IgD-negative memory B cell (primary cell): ENCODE measurements around the gene DCAF4. TPM values are rescaled to one million over a fixed set of nuclear protein-coding genes. Genes with fewer than 3 reads are reported as not detected.
"Not testable (repeated sequence)": the region's sequence is repeated elsewhere in the genome, so short reads cannot be mapped to it uniquely, and the experiment has no call there.

Experiments used
- H3K27ac Mint-ChIP-seq, 3 donors: one replicate each; pipeline ENCODE4 v1.8.0; 2020 to 2022; ENCODE audit warnings: mild to moderate bottlenecking in 3 of 3, mixed read lengths in 3 of 3, moderate library complexity in 1 of 3
- H3K27me3 Mint-ChIP-seq: one replicate; pipeline ENCODE4 v1.8.0; 2021; ENCODE audit warnings: mixed read lengths
- H3K36me3 Mint-ChIP-seq: one replicate; pipeline ENCODE4 v1.8.0; 2020; ENCODE audit warnings: mild to moderate bottlenecking, mixed read lengths
- H3K4me1 Mint-ChIP-seq, 3 donors: one replicate each; pipeline ENCODE4 v1.8.0; 2020 to 2022; ENCODE audit warnings: mixed read lengths in 3 of 3, mild to moderate bottlenecking in 1 of 3
- H3K4me3 Mint-ChIP-seq, 4 donors: one replicate each; pipeline ENCODE4 v1.8.0; 2020 to 2022; ENCODE audit warnings: mild to moderate bottlenecking in 4 of 4, mixed read lengths in 4 of 4, moderate library complexity in 3 of 4
- H3K9me3 Mint-ChIP-seq, 3 donors: one replicate each; pipeline ENCODE4 v1.8.0; 2020 to 2021; ENCODE audit warnings: mixed read lengths in 3 of 3, mild to moderate bottlenecking in 1 of 3
- polyA plus RNA-seq: library from polyadenylated mRNA; unstranded; fragments of 300-500 nt; fragmentation: Illumina TruSeq; gene quantifications from one replicate; pipeline ENCODE4 v1.2.3, GENCODE V29; 2021

The DCAF4 gene
- polyA plus RNA-seq, 1 donor from 2014 or later: 21.0 TPM

DNA sequence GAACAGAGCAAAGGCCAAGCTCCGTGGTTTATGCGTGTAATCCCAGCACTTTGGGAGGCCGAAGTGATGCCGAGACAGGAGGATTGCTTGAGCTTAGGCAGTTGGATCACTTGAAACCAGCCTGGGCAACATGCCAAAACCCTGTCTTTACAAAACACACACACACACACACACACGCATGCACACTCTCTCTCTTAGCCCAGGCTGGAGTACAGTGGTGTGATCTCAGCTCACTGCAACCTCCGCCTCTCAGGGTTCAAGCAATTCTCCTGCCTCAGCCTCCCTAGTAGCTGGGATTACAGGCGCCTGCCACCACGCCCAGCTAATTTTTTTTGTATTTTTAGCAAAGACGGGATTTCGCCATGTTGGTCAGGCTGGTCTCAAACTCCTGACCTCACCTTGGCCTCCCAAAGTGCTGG, 36.1 kb downstream of the DCAF4 start:
- H3K27ac Mint-ChIP-seq, H3K27me3 Mint-ChIP-seq, H3K36me3 Mint-ChIP-seq, H3K4me1 Mint-ChIP-seq, H3K9me3 Mint-ChIP-seq, H3K4me3 Mint-ChIP-seq: not testable (repeated sequence)

GRCh38 chr14:72962829-72963312, 36.6 kb downstream of the DCAF4 start:
- peaks cover 8% of the 10 kb centered on the region for H3K36me3 Mint-ChIP-seq
- H3K4me3 Mint-ChIP-seq: no peak overlapping the region
- H3K27me3 Mint-ChIP-seq: no peaks in the 10 kb centered on the region
- no peaks in the 10 kb centered on the region for H3K4me1 Mint-ChIP-seq
- no peak overlapping the region for H3K27ac Mint-ChIP-seq
- no peaks in the 10 kb centered on the region for H3K9me3 Mint-ChIP-seq

- Mint-ChIP-seq H3K9me3 (no peaks in the 10 kb centered on the region), H3K4me1 (no peaks in the 10 kb centered on the region), H3K27me3 (no peaks in the 10 kb centered on the region)
These were observed 39.0 kb downstream of the DCAF4 start for GRCh38 chr14:72965249-72965648.

DNA sequence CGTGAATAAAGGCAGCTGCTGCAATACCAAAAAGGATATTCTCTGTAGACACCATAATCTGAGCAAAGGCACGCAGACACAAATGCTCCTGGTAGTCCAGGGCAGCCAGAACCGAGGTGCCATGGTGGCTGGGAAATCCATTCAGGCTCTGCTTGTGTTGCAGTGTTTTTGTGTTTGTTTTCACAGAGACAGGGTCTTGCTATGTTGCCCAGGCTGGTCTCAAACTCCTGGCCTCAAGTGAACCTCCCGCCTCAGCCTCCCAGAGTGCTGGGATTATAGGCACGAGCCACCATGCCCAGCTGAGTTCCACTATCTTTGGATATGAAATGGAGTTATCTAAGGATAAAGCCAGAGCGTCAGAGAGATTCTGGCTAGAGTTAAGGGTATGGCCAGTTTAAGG, 39.8 kb downstream of the DCAF4 start:
- Mint-ChIP-seq H3K4me1 (no peaks in the 10 kb centered on the region), H3K36me3 (peaks cover 7% of the 10 kb centered on the region), H3K9me3 (no peaks in the 10 kb centered on the region), H3K4me3 (no peak overlapping the region), H3K27me3 (no peaks in the 10 kb centered on the region), H3K27ac (no peak overlapping the region)

More at GRCh38 chr14:72965249-72965648, 39.0 kb downstream of the DCAF4 start:
- Mint-ChIP-seq H3K36me3 (peaks cover 10% of the 10 kb centered on the region), H3K4me3 (no peak overlapping the region), H3K27ac (no peak overlapping the region)

DNA sequence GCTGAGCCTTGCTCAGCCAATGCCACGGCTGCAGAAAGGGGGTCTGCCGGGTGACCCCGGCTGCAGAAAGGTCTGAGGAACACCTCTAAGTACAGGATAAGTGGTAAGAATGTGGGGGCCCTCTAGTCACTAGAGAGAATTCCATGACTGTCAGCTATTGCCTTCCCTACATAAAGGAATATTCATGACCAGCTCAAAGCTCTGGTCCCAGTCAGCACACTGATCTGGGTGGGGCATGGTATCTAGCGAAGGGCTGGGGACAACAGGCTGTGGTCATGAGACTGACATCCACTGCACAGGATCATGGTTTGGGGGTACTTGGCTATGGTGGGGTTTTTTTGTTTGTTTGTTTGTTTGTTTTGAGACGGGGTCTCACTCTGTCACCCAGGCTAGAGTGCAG, 42.1 kb downstream of the DCAF4 start:
- Mint-ChIP-seq H3K27me3 (no peaks in the 10 kb centered on the region), H3K9me3 (no peaks in the 10 kb centered on the region), H3K36me3 (peaks cover 9% of the 10 kb centered on the region), H3K4me3 (no peak overlapping the region), H3K4me1 (no peaks in the 10 kb centered on the region), H3K27ac (no peak overlapping the region)

- H3K4me3 Mint-ChIP-seq: no peak overlapping the region
- no peak overlapping the region for H3K27ac Mint-ChIP-seq
- no peaks in the 10 kb centered on the region for H3K27me3 Mint-ChIP-seq
- H3K4me1 Mint-ChIP-seq: no peaks in the 10 kb centered on the region
- H3K36me3 Mint-ChIP-seq: peaks cover 12% of the 10 kb centered on the region
- no peaks in the 10 kb centered on the region for H3K9me3 Mint-ChIP-seq
These were observed 43.9 kb downstream of the DCAF4 start for GRCh38 chr14:72970058-72970630.

GRCh38 chr14:72970824-72971434, 44.7 kb downstream of the DCAF4 start:
- Mint-ChIP-seq H3K27me3 (no peaks in the 10 kb centered on the region), H3K36me3 (peaks cover 12% of the 10 kb centered on the region), H3K4me3 (no peak overlapping the region), H3K4me1 (no peaks in the 10 kb centered on the region), H3K27ac (no peak overlapping the region), H3K9me3 (no peaks in the 10 kb centered on the region)

DNA sequence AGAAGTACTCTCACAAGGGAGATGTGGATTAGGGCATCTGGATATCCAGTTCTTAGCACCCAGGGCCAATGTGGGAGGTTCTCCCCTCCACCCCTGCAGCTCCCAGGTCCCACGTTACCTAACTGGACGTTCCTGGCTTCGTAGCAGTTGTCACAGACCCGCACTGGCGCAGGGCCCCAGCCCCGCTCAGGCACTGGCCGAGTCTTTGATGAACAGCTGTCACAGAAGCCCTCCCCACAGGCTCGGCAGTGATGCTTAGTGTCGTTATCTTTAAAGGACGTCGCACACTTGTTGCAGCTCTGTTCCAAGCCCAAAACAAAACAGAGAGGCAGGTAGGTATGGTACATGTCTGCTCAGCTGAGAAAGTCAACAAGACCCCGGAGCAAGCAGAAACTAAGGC, 48.4 kb downstream of the DCAF4 start:
- H3K4me3 Mint-ChIP-seq: no peak overlapping the region
- H3K27ac Mint-ChIP-seq: peak overlapping the region in 1 of 3 donors; percentile 23
- H3K36me3 Mint-ChIP-seq: peaks cover 11% of the 10 kb centered on the region
- H3K4me1 Mint-ChIP-seq: no peaks in the 10 kb centered on the region
- H3K27me3 Mint-ChIP-seq: no peaks in the 10 kb centered on the region
- H3K9me3 Mint-ChIP-seq: no peaks in the 10 kb centered on the region

- Mint-ChIP-seq H3K9me3 (no peaks in the 10 kb centered on the region), H3K27me3 (no peaks in the 10 kb centered on the region), H3K27ac (no peak overlapping the region), H3K36me3 (peaks cover 11% of the 10 kb centered on the region), H3K4me1 (no peaks in the 10 kb centered on the region), H3K4me3 (no peak overlapping the region)
These were observed 49.5 kb downstream of the DCAF4 start for GRCh38 chr14:72975770-72976169.

- Mint-ChIP-seq H3K4me1 (no peaks in the 10 kb centered on the region), H3K36me3 (peaks cover 9% of the 10 kb centered on the region), H3K4me3 (no peak overlapping the region), H3K27me3 (no peaks in the 10 kb centered on the region), H3K27ac (no peak overlapping the region), H3K9me3 (peaks cover 0 to 2% (median 0%) of the 10 kb centered on the region in 3 donors)
These were observed 52.6 kb downstream of the DCAF4 start for GRCh38 chr14:72978856-72979255.

DNA sequence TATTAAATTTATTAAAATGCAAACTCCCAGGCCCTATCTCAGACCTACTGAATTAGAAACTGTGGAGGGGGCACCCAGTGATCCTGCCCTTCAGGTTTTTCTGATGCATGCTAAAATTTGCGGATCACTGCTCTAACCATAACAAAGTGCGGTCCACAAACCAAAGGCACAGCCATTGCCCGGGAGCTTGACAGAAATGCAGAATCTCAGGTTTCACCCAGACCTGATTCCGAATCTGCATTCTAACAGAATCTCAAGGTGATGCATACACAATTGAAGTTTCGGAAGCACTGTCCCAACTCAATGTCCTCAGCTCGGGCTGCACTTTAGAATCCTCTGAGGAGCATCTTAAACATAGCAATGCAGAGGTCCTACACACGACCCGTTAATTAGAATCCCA, 54.6 kb downstream of the DCAF4 start:
- H3K27me3 Mint-ChIP-seq: no peaks in the 10 kb centered on the region
- H3K9me3 Mint-ChIP-seq: peaks cover 0 to 2% (median 0%) of the 10 kb centered on the region in 3 donors
- H3K4me1 Mint-ChIP-seq: no peaks in the 10 kb centered on the region
- H3K36me3 Mint-ChIP-seq: peaks cover 12% of the 10 kb centered on the region
- peak overlapping the region in 1 of 4 donors; percentile 41 for H3K4me3 Mint-ChIP-seq
- no peak overlapping the region for H3K27ac Mint-ChIP-seq

- no peaks in the 10 kb centered on the region for H3K27me3 Mint-ChIP-seq
- no peak overlapping the region for H3K27ac Mint-ChIP-seq
- H3K4me3 Mint-ChIP-seq: no peak overlapping the region
- peaks cover 12% of the 10 kb centered on the region for H3K36me3 Mint-ChIP-seq
- no peaks in the 10 kb centered on the region for H3K4me1 Mint-ChIP-seq
- H3K9me3 Mint-ChIP-seq: peaks cover 0 to 2% (median 0%) of the 10 kb centered on the region in 3 donors
These were observed 56.0 kb downstream of the DCAF4 start for GRCh38 chr14:72982146-72982708.

- Mint-ChIP-seq H3K27ac (no peak overlapping the region), H3K9me3 (peaks cover 0 to 2% (median 0%) of the 10 kb centered on the region in 3 donors), H3K36me3 (peaks cover 12% of the 10 kb centered on the region), H3K27me3 (no peaks in the 10 kb centered on the region), H3K4me3 (no peak overlapping the region), H3K4me1 (peaks cover 0 to 2% (median 0%) of the 10 kb centered on the region in 3 donors)
These were observed 60.0 kb downstream of the DCAF4 start for GRCh38 chr14:72986214-72986613.

GRCh38 chr14:72986857-72987256, 60.6 kb downstream of the DCAF4 start:
- peaks cover 9% of the 10 kb centered on the region for H3K36me3 Mint-ChIP-seq
- no peaks in the 10 kb centered on the region for H3K27me3 Mint-ChIP-seq

GRCh38 chr14:72990171-72990570, 63.9 kb downstream of the DCAF4 start:
- H3K9me3 Mint-ChIP-seq: no peaks in the 10 kb centered on the region
- H3K27ac Mint-ChIP-seq: no peak overlapping the region
- H3K27me3 Mint-ChIP-seq: no peaks in the 10 kb centered on the region
- peaks cover 0 to 2% (median 0%) of the 10 kb centered on the region in 3 donors for H3K4me1 Mint-ChIP-seq
- H3K4me3 Mint-ChIP-seq: no peak overlapping the region
- H3K36me3 Mint-ChIP-seq: peaks cover 11% of the 10 kb centered on the region

More at GRCh38 chr14:72986857-72987256, 60.6 kb downstream of the DCAF4 start:
- Mint-ChIP-seq H3K4me3 (no peak overlapping the region), H3K9me3 (peaks cover 0 to 2% (median 0%) of the 10 kb centered on the region in 3 donors), H3K27ac (no peak overlapping the region), H3K4me1 (peaks cover 0 to 2% (median 0%) of the 10 kb centered on the region in 3 donors)

GRCh38 chr14:72996916-72997315, 70.7 kb downstream of the DCAF4 start:
- H3K4me1 Mint-ChIP-seq: peaks cover 0 to 3% (median 1%) of the 10 kb centered on the region in 3 donors
- H3K36me3 Mint-ChIP-seq: peaks cover 13% of the 10 kb centered on the region
- H3K27me3 Mint-ChIP-seq: no peaks in the 10 kb centered on the region
- H3K9me3 Mint-ChIP-seq: no peaks in the 10 kb centered on the region
- H3K27ac Mint-ChIP-seq: no peak overlapping the region
- H3K4me3 Mint-ChIP-seq: no peak overlapping the region
